ENCODE data around the gene FAP.

The FAP gene

GRCh38 chr2:162125138-162125537 lies 118.1 kb downstream of the FAP start:
- DNase-seq, result no peak

DNA sequence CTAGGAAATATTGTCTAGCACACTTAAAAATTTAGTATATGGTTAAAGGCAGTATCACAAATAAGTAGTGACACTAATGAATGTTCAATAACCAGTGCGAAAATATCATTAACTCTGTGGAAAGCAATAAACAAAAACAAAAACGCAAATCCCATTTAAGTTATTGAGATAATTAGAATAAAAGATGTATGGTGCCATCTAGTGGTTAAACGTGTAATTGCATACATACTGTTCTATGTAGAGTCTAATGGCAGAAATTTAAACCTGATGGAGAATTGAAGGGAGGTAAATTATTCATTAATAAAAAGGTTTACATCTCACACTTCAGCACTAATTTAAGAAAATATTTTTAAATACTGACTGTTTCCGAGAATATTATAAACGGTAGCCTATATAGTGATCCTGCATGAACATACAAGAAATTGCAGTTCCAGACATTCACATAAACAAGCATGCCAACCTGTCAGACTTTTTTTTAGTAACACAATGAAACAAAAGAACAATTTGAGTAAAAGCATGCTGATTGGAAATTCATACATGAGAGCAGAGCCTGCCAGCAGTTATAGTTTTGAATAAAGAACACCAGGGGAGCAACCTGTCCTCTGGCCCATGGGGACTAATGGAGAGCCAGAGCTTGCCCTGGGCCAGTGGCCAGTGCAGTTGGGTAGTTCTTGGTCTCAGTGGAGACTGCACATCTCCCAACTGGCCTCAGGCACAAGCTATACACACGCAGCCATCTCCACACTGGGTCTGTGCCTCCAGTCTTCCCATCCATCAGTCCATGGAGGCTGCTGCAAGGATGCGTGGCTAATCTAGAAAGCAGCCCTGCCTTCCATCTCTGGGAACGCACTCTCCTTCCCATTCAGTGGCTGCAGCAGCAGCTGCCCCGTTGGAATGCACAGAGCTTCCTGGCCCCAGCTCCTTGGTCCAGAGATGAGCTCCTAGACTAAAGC lies 119.2 kb downstream of the FAP start:
- DNase-seq, result no peak

Data from T1000 (cell line).